Stimulated activated naive CD4-positive, alpha-beta T cell treated with Interleukin-2 at 50 U/mL for 16 hours (primary cell): ENCODE data around the gene AVEN.

Experiments
- DNase-seq: peaks from one replicate; lab custom pipeline; 2025; lab: John Stamatoyannopoulos, UW

Gene AVEN

GRCh38 chr15:33985751-33986150 is 53.3 kb downstream of the AVEN start:
- DNase-seq = no peak

GRCh38 chr15:33985287-33985686 is 53.7 kb downstream of the AVEN start:
- no peak for DNase-seq

- no peak for DNase-seq
Measured at GRCh38 chr15:33982516-33982915, 56.5 kb downstream of the AVEN start.

- DNase-seq = no peak
Measured at GRCh38 chr15:33980159-33980558, 58.8 kb downstream of the AVEN start.

- DNase-seq = no peak
Measured at GRCh38 chr15:33975022-33975565, 63.9 kb downstream of the AVEN start.

- no peak for DNase-seq
Measured at GRCh38 chr15:33971811-33972210, 67.2 kb downstream of the AVEN start.

- DNase-seq = no peak
Measured at GRCh38 chr15:33968821-33969220, 70.2 kb downstream of the AVEN start.

- DNase-seq = no peak
Measured at GRCh38 chr15:33968224-33968623, 70.8 kb downstream of the AVEN start, which contains the start of gene CHRM5. TSS of gene CHRM5 (plus strand) at chr15:33968497. CDS start at chr15:34062718, 94,221 bp downstream.

- no peak for DNase-seq
Measured at GRCh38 chr15:33964665-33965040, 74.4 kb downstream of the AVEN start.

- no peak for DNase-seq
Measured at GRCh38 chr15:33963831-33964664, 75.0 kb downstream of the AVEN start.

GRCh38 chr15:33960549-33960935 is 78.5 kb downstream of the AVEN start:
- no peak for DNase-seq

GRCh38 chr15:33959844-33960548 is 79.0 kb downstream of the AVEN start:
- DNase-seq = no peak

- DNase-seq = no peak
Measured at GRCh38 chr15:33956397-33956796, 82.6 kb downstream of the AVEN start.

- DNase-seq = no peak
Measured at GRCh38 chr15:33955945-33956344, 83.1 kb downstream of the AVEN start.

- DNase-seq = no peak
Measured at GRCh38 chr15:33946152-33946551, 92.9 kb downstream of the AVEN start.

GRCh38 chr15:33941279-33942063 is 97.5 kb downstream of the AVEN start:
- DNase-seq = no peak

GRCh38 chr15:33934921-33935320 is 104.1 kb downstream of the AVEN start:
- no peak for DNase-seq

- no peak for DNase-seq
Measured at GRCh38 chr15:33934396-33934795, 104.6 kb downstream of the AVEN start.

- no peak for DNase-seq
Measured at GRCh38 chr15:33932734-33933133, 106.3 kb downstream of the AVEN start.

GRCh38 chr15:33926260-33926659 is 112.7 kb downstream of the AVEN start:
- no peak for DNase-seq

GRCh38 chr15:33923446-33923845 is 115.6 kb downstream of the AVEN start:
- DNase-seq = no peak
